ENCODE data around the gene EGR4.

Gene EGR4

DNA sequence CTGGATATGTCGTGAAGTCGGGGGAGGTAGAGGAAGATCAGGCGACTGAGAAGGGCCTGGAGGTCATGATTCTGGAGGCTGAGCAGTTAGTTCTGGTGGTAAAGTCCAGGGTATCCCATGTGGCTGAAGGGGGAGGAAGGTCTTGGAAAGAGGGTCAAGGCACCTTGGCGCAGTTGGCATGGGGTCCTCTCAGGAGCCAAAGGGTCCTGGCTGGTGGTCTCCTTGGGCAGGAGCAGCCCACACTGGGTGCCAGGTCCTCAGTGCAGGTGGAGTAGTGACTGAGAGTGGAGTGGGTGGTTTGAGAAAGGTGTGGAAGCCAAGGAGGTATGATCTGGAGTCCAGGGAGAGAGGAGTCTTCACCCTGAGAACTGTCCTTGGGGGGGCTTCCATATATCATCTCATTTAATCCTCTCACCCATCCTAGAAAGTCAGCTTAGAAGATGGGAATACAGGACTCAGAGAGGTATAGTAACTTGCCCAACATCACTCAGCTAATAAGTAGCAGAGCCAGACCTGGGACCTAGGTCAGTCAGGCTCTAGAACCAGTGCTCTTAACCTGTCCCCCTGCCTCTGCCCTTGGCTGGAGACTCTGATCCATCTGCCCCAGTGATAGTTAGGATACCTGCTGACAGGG, 33.5 kb downstream of the EGR4 start:
- TF ChIP-seq, protein P1, sequence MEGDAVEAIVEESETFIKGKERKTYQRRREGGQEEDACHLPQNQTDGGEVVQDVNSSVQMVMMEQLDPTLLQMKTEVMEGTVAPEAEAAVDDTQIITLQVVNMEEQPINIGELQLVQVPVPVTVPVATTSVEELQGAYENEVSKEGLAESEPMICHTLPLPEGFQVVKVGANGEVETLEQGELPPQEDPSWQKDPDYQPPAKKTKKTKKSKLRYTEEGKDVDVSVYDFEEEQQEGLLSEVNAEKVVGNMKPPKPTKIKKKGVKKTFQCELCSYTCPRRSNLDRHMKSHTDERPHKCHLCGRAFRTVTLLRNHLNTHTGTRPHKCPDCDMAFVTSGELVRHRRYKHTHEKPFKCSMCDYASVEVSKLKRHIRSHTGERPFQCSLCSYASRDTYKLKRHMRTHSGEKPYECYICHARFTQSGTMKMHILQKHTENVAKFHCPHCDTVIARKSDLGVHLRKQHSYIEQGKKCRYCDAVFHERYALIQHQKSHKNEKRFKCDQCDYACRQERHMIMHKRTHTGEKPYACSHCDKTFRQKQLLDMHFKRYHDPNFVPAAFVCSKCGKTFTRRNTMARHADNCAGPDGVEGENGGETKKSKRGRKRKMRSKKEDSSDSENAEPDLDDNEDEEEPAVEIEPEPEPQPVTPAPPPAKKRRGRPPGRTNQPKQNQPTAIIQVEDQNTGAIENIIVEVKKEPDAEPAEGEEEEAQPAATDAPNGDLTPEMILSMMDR (IDR thresholded peaks at IDR 0.05; ENCODE audit: low read depth, low read length, missing control alignments), result no peak
- H3K27me3 ChIP-seq (replicated peaks), result no peaks in the 10 kb centered on the region
- H3K27ac ChIP-seq, result no peak overlapping the region
- no peak for DNase-seq
- in situ Hi-C loops (cut with HindIII; ENCODE audit: low pct_ligation_motif_present, low sequenced_read_pairs), result no loop called here
- no peak overlapping the region for H3K4me3 ChIP-seq (ENCODE audit: low read depth, low read length)
- H3K36me3 ChIP-seq (replicated peaks), result no peaks in the 10 kb centered on the region

DNA sequence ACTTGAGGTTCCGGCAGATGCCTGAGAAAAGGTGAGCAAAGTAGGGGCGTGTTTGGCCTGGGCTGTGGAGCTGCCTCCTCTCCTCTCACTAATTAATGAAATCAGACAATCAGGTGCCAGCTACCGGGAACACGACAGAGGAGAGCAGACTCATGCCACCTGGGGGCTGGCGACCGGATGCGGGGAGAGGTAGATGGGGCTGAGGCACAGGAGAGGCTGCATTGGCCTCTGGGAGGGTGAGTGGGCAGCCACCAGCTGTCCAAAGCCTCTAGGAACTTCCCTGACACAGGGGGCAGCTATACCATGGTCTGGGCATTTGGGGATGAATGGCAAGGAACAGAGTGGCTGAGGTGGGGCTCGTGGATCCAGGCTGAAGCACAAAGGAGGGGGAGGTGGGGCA, 34.1 kb downstream of the EGR4 start:
- in situ Hi-C loops (cut with HindIII; ENCODE audit: low pct_ligation_motif_present, low sequenced_read_pairs), result no loop called here
- no peaks in the 10 kb centered on the region for H3K27me3 ChIP-seq (replicated peaks)
- H3K27ac ChIP-seq, result no peak overlapping the region
- H3K4me3 ChIP-seq (ENCODE audit: low read depth, low read length), result no peak overlapping the region
- DNase-seq, result no peak
- H3K36me3 ChIP-seq (replicated peaks), result peaks cover under 1% of the 10 kb centered on the region
- TF ChIP-seq, protein P1 (IDR thresholded peaks at IDR 0.05; ENCODE audit: low read depth, low read length, missing control alignments), result no peak

DNA sequence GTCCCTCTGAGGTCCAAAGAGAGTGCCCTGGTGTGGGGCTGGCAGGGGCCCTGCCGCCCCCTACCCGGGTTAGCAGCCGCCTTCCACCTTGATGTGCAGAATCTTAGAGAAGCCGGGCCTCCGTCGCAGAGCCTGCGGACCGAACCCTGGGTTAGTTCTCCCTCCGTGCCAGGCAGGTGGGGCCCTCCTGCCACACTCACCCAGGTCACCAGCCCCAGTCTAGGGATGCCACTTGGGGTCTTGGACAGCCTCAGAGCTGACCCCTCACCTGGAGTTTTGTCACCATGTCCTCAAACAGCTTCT, 34.5 kb downstream of the EGR4 start:
- TF ChIP-seq, protein P1 (IDR thresholded peaks at IDR 0.05; ENCODE audit: low read depth, low read length, missing control alignments), result no peak
- Histone ChIP-seq H3K27me3 (replicated peaks) (no peaks in the 10 kb centered on the region), H3K36me3 (replicated peaks) (peaks cover 4% of the 10 kb centered on the region), H3K4me3 (ENCODE audit: low read depth, low read length) (no peak overlapping the region), H3K27ac (no peak overlapping the region)
- no peak for DNase-seq
- in situ Hi-C loops (cut with HindIII; ENCODE audit: low pct_ligation_motif_present, low sequenced_read_pairs), result no loop called here

DNA sequence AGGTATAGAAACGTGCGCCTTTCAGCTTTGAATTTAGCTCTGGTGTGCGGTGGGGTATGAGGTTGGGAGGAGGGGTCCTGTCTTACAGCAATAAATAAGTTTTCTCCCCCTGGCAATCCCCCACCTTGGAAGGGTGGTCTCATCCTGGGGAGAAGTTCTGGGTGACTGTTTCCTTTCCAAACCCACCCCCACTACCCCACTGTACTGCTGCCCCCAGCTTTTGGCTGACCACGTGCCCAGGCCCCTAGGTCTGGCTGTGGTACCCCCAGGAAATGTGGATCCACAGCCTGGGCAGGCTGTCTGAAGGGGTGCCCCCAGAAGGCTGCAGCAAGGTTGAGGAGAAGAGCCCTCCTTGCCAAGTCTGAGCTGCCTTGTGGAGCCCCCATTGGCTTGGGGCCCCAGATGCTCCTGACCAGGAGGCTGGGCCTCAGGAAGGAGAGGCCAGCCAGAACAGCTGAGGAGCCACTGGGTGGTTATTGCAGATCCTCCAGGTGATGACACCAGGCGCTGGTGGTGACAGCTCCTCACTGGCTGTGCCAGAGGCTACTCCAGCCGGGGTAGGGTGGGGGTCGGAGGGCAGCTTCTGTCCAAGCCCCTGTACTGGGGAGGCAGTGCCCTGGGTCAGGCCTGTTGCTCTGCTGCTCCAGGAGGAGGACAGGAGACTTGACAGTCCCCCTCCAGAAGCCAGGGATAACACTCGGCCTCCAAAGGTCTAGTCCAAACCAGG, 35.0 kb downstream of the EGR4 start:
- no peak overlapping the region for H3K27ac ChIP-seq
- peaks cover 10% of the 10 kb centered on the region for H3K36me3 ChIP-seq (replicated peaks)
- no peak overlapping the region for H3K4me3 ChIP-seq (ENCODE audit: low read depth, low read length)
- no peak for DNase-seq
- no peaks in the 10 kb centered on the region for H3K27me3 ChIP-seq (replicated peaks)
- TF ChIP-seq, protein P1 (IDR thresholded peaks at IDR 0.05; ENCODE audit: low read depth, low read length, missing control alignments), result no peak
- in situ Hi-C loops (cut with HindIII; ENCODE audit: low pct_ligation_motif_present, low sequenced_read_pairs), result no loop called here

DNA sequence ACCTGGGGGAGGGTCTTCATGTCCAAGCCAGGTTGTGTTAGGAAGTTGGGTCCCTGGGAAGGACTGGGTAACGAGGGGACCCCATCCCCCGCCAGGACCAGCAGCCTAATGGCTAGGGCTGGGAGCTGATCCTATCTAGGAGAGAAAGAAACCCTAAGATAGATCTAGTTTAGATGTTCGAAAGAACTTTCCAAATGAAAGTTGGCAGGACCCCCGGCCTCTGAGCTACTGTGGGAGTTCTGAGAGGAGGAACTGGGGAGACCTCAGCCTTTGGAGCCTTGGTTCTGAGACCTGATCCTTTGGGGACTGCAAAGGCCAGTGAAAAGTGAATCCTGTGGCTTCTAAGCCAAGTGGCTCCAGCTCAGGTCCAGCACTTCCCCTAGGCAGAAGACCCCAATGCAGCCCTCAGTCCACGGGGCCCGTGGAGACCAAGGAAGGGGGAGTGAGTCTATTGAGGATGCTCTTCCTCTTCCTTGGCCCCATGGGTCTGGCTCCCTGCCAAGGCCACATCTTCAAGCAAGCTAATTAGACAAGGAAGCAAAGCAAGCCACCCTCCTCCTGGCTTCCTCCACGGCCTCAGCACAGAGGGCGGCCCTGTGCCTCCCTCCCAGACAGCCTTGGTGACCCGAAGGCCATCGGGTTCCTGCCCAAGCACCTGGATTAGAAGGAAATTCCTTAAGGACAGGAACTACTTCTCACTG, 35.8 kb downstream of the EGR4 start:
- in situ Hi-C loops (cut with HindIII; ENCODE audit: low pct_ligation_motif_present, low sequenced_read_pairs), result no loop called here
- no peak for DNase-seq
- peaks cover 16% of the 10 kb centered on the region for H3K36me3 ChIP-seq (replicated peaks)

More for the DNA sequence above, 35.8 kb downstream of the EGR4 start:
- Histone ChIP-seq H3K27ac (no peak overlapping the region), H3K27me3 (replicated peaks) (no peaks in the 10 kb centered on the region), H3K4me3 (ENCODE audit: low read depth, low read length) (no peak overlapping the region)
- TF ChIP-seq, protein P1 (IDR thresholded peaks at IDR 0.05; ENCODE audit: low read depth, low read length, missing control alignments), result no peak
